ENCODE measurements around the gene PPFIA3.

The PPFIA3 gene

DNA sequence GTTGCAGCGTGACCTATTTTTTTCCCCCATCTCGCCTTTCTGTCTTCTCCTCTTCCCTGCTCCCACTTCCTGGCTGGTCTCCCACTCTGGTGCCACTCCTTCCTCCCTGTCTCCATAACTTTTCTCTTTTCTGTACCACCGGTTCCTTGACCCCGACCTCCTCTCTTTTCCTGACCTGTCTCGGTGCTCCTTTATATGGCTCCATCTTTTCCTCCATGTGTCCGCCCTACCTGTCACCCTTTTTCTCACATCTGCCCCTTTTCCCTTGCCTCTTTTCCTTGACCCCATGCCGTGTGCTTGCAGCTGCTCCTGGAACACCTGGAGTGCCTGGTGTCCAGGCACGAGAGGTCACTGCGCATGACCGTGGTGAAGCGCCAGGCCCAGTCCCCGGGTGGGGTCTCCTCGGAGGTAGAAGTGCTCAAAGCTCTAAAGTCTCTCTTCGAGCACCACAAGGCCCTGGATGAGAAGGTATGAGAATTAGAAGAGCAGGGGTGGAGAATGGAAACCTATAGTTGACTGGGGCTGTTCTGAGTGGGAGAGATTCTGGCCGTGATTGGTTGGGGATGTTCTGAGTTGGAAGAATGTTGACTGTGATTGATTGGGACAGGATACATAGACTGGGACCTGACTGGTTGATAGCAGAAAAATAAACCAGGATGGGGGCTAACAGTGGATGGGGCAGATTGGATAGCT, 9.3 kb downstream of the PPFIA3 start:
- no peak overlapping the region for H3K27ac ChIP-seq (ENCODE audit: low read length)
- H3K4me3 ChIP-seq (ENCODE audit: low read length) = peak overlapping the region; percentile 72
- H3K9me3 ChIP-seq (ENCODE audit: control insufficient read depth, low read depth, low read length) = no peaks in the 10 kb centered on the region
- peaks cover 10% of the 10 kb centered on the region for H3K4me1 ChIP-seq (ENCODE audit: control insufficient read depth, low read depth, low read length)
- no peak overlapping the region for H3K9ac ChIP-seq (ENCODE audit: low read length)
- no peaks in the 10 kb centered on the region for H3K36me3 ChIP-seq (ENCODE audit: control insufficient read depth, low read depth, low read length)
- no peaks in the 10 kb centered on the region for H3K27me3 ChIP-seq (ENCODE audit: control insufficient read depth, insufficient read depth, low read length)

DNA sequence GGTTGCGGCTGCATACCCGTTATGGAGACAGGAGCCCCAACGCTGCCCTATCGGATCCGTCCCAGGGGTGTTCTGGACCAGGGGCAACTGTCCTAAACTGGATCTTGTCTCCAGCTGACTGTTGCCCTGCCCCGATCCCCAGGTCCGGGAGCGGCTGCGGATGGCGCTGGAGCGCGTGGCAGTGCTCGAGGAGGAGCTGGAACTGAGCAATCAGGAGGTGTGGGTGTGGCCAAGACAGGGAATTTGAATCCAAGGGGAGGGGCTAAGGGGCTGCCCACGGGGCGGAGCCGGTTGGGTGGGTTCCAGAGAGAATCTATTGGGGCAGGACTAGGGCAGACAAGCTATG, 9.9 kb downstream of the PPFIA3 start:
- no peaks in the 10 kb centered on the region for H3K27me3 ChIP-seq (ENCODE audit: control insufficient read depth, insufficient read depth, low read length)
- H3K4me3 ChIP-seq (ENCODE audit: low read length) = peak overlapping the region; percentile 72
- no peaks in the 10 kb centered on the region for H3K9me3 ChIP-seq (ENCODE audit: control insufficient read depth, low read depth, low read length)
- H3K27ac ChIP-seq (ENCODE audit: low read length) = no peak overlapping the region
- no peaks in the 10 kb centered on the region for H3K36me3 ChIP-seq (ENCODE audit: control insufficient read depth, low read depth, low read length)
- peaks cover 10% of the 10 kb centered on the region for H3K4me1 ChIP-seq (ENCODE audit: control insufficient read depth, low read depth, low read length)
- no peak overlapping the region for H3K9ac ChIP-seq (ENCODE audit: low read length)

GRCh38 chr19:49130325-49130724, 11.0 kb downstream of the PPFIA3 start:
- H3K4me3 ChIP-seq (ENCODE audit: low read length) = no peak overlapping the region
- peaks cover 10% of the 10 kb centered on the region for H3K4me1 ChIP-seq (ENCODE audit: control insufficient read depth, low read depth, low read length)
- no peak overlapping the region for H3K27ac ChIP-seq (ENCODE audit: low read length)
- H3K36me3 ChIP-seq (ENCODE audit: control insufficient read depth, low read depth, low read length) = no peaks in the 10 kb centered on the region
- no peaks in the 10 kb centered on the region for H3K27me3 ChIP-seq (ENCODE audit: control insufficient read depth, insufficient read depth, low read length)
- no peak overlapping the region for H3K9ac ChIP-seq (ENCODE audit: low read length)
- no peaks in the 10 kb centered on the region for H3K9me3 ChIP-seq (ENCODE audit: control insufficient read depth, low read depth, low read length)

DNA sequence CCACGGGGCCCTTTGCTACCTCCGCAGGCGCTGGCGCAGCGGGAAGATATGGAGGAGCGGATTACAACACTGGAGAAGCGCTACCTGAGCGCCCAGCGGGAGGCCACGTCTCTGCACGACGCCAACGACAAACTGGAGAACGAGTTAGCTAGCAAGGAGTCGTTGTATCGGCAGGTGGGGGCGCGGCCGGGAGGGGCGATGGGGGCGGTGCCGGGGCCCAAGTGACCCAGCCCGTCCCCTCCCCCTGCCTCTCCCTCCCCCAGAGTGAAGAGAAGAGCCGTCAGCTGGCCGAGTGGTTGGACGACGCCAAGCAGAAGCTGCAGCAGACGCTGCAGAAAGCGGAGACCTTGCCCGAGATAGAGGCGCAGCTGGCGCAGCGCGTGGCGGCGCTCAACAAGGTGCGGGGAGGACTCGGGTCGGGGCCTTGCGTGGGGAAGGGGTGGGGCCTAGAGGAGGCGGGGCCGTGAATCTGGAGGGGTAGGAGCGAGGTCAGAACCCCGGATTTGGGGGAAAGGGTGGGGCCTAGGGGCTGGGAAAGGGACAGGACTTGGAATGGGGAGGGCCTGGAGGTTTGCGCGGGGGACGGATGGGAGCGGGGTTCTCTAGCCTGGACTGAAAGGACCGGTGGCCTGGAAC, 13.7 kb downstream of the PPFIA3 start:
- Histone ChIP-seq H3K27me3 (ENCODE audit: control insufficient read depth, insufficient read depth, low read length) (no peaks in the 10 kb centered on the region), H3K27ac (ENCODE audit: low read length) (no peak overlapping the region), H3K4me1 (ENCODE audit: control insufficient read depth, low read depth, low read length) (peaks cover 13% of the 10 kb centered on the region), H3K9ac (ENCODE audit: low read length) (no peak overlapping the region), H3K4me3 (ENCODE audit: low read length) (peak overlapping the region; percentile 27), H3K9me3 (ENCODE audit: control insufficient read depth, low read depth, low read length) (no peaks in the 10 kb centered on the region), H3K36me3 (ENCODE audit: control insufficient read depth, low read depth, low read length) (no peaks in the 10 kb centered on the region)

DNA sequence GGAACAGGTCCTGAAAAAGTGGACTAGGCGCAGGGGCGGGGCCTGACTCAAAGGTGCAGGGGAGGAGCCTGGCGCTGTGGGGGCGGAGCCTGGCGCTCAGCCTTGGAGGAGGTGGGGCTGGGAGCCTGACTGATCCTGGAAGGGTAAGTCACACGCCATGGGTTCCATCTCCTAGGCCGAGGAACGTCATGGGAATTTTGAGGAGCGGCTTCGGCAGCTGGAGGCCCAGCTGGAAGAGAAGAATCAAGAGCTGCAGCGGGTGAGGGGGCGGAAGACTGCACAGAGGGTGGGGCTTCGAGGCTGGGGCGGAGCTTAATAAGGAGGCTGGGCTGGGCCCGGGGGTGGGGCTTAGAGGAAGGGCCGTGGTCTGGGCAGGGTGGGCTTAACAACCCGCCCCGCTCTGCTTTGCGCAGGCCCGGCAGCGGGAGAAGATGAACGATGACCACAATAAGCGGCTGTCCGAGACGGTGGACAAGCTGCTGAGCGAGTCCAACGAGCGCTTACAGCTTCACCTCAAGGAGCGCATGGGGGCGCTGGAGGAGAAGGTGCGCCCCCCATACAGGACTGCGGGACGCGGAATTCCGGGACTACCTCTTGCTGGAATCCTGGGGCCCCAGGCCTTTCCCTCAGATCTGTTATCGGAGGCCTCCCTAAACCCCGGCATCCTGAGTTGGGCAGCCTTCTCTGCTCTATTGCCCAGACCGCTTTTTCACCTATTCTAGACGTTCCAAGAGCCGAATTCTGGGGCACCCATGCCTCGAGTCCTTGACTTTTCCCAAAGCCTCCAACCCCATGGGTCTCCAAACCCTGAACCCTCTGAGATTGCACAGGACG, 14.5 kb downstream of the PPFIA3 start:
- Histone ChIP-seq H3K4me3 (ENCODE audit: low read length) (peak overlapping the region; percentile 27), H3K9ac (ENCODE audit: low read length) (no peak overlapping the region), H3K36me3 (ENCODE audit: control insufficient read depth, low read depth, low read length) (no peaks in the 10 kb centered on the region), H3K27me3 (ENCODE audit: control insufficient read depth, insufficient read depth, low read length) (no peaks in the 10 kb centered on the region), H3K9me3 (ENCODE audit: control insufficient read depth, low read depth, low read length) (no peaks in the 10 kb centered on the region), H3K27ac (ENCODE audit: low read length) (no peak overlapping the region), H3K4me1 (ENCODE audit: control insufficient read depth, low read depth, low read length) (peaks cover 8% of the 10 kb centered on the region)

DNA sequence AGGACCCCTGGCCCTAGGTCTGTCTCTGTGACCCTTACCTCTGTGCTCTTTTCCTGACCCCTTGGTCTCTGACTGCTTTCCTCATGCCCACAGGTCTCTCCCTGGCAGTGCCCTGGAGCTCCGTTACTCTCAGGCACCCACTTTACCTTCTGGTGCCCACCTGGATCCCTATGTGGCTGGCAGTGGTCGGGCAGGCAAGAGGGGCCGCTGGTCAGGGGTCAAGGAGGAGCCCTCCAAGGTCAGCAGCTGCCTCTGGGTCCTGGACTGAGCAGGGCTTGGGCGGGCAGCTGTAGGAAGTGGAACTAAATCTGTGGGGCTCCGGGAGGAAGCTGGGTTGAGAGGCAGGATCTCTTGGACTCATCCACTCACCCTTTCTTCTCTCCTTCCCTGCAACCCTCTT, 16.3 kb downstream of the PPFIA3 start:
- no peak overlapping the region for H3K27ac ChIP-seq (ENCODE audit: low read length)
- no peaks in the 10 kb centered on the region for H3K9me3 ChIP-seq (ENCODE audit: control insufficient read depth, low read depth, low read length)
- no peaks in the 10 kb centered on the region for H3K36me3 ChIP-seq (ENCODE audit: control insufficient read depth, low read depth, low read length)
- no peaks in the 10 kb centered on the region for H3K27me3 ChIP-seq (ENCODE audit: control insufficient read depth, insufficient read depth, low read length)
- no peak overlapping the region for H3K9ac ChIP-seq (ENCODE audit: low read length)
- H3K4me1 ChIP-seq (ENCODE audit: control insufficient read depth, low read depth, low read length) = peaks cover 6% of the 10 kb centered on the region
- H3K4me3 ChIP-seq (ENCODE audit: low read length) = no peak overlapping the region

DNA sequence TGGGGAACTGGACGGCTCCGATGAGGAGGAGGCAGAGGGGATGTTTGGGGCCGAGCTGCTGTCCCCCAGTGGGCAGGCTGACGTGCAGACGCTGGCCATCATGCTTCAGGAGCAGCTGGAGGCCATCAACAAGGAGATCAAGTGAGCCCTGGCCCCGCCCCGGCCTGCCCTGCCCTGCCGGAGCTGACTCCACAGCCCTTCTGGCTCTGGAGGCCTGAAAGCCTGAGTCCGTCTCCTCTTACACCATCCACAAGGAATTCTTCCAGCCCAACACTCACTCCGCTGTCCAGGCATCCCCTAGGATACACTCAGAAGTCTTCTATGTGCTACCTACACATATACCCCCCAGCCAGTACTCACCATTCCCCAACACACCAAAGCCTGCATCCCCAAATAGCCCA, 17.4 kb downstream of the PPFIA3 start:
- H3K27ac ChIP-seq (ENCODE audit: low read length) = no peak overlapping the region
- H3K4me1 ChIP-seq (ENCODE audit: control insufficient read depth, low read depth, low read length) = peaks cover 6% of the 10 kb centered on the region
- H3K9me3 ChIP-seq (ENCODE audit: control insufficient read depth, low read depth, low read length) = no peaks in the 10 kb centered on the region
- no peak overlapping the region for H3K9ac ChIP-seq (ENCODE audit: low read length)
- no peaks in the 10 kb centered on the region for H3K27me3 ChIP-seq (ENCODE audit: control insufficient read depth, insufficient read depth, low read length)
- H3K4me3 ChIP-seq (ENCODE audit: low read length) = no peak overlapping the region
- no peaks in the 10 kb centered on the region for H3K36me3 ChIP-seq (ENCODE audit: control insufficient read depth, low read depth, low read length)

DNA sequence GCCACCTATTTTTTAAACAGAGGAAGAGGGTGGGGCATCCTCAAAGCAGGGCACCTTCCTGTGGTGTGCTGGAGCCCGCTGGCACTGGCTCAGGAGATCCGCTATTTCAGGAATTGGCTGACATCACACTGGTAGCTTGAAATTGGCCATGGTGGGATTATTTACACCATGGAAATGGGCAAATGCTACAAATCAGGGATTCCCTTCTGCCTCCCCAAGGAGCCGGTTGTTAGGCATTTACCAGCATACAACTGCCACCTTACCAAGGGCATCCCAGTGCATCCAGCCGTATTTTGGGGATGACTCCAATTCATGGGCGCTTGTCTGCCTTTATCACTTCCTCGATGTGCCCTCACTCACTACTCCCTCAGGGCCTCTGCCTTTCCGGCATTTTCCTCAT, 21.6 kb downstream of the PPFIA3 start:
- peaks cover under 1% of the 10 kb centered on the region for H3K4me1 ChIP-seq (ENCODE audit: control insufficient read depth, low read depth, low read length)
- H3K4me3 ChIP-seq (ENCODE audit: low read length) = no peak overlapping the region
- H3K27me3 ChIP-seq (ENCODE audit: control insufficient read depth, insufficient read depth, low read length) = no peaks in the 10 kb centered on the region
- no peaks in the 10 kb centered on the region for H3K9me3 ChIP-seq (ENCODE audit: control insufficient read depth, low read depth, low read length)
- H3K9ac ChIP-seq (ENCODE audit: low read length) = no peak overlapping the region
- H3K27ac ChIP-seq (ENCODE audit: low read length) = no peak overlapping the region
- H3K36me3 ChIP-seq (ENCODE audit: control insufficient read depth, low read depth, low read length) = no peaks in the 10 kb centered on the region

GRCh38 chr19:49141352-49141751, 22.0 kb downstream of the PPFIA3 start:
- H3K9me3 ChIP-seq (ENCODE audit: control insufficient read depth, low read depth, low read length) = no peaks in the 10 kb centered on the region
- no peak overlapping the region for H3K27ac ChIP-seq (ENCODE audit: low read length)
- no peak overlapping the region for H3K9ac ChIP-seq (ENCODE audit: low read length)
- no peaks in the 10 kb centered on the region for H3K36me3 ChIP-seq (ENCODE audit: control insufficient read depth, low read depth, low read length)
- no peaks in the 10 kb centered on the region for H3K27me3 ChIP-seq (ENCODE audit: control insufficient read depth, insufficient read depth, low read length)
- no peak overlapping the region for H3K4me3 ChIP-seq (ENCODE audit: low read length)
- H3K4me1 ChIP-seq (ENCODE audit: control insufficient read depth, low read depth, low read length) = no peaks in the 10 kb centered on the region

DNA sequence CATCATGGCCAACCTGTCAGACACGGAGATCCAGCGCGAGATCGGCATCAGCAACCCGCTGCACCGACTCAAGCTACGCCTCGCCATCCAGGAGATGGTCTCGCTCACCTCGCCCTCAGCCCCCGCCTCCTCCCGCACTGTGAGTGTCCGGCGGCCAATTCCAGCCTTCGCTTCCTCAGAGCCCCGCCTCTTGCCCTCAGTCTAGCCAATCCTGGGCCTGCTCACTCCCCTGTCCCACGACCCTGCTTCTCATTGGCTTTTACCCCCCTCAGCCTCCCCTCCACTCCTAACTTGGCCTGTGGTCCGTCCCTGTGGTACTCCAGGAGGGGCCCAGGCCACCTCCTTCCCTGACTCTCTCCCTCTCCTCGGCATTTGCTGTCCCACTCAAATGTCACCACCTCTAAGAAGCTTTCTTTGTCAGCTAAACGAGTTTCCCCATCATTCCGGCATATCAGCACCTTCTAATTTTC, 23.6 kb downstream of the PPFIA3 start:
- no peaks in the 10 kb centered on the region for H3K9me3 ChIP-seq (ENCODE audit: control insufficient read depth, low read depth, low read length)
- H3K9ac ChIP-seq (ENCODE audit: low read length) = no peak overlapping the region
- H3K27me3 ChIP-seq (ENCODE audit: control insufficient read depth, insufficient read depth, low read length) = no peaks in the 10 kb centered on the region
- H3K36me3 ChIP-seq (ENCODE audit: control insufficient read depth, low read depth, low read length) = no peaks in the 10 kb centered on the region
- H3K4me3 ChIP-seq (ENCODE audit: low read length) = peak overlapping the region; percentile 65
- H3K4me1 ChIP-seq (ENCODE audit: control insufficient read depth, low read depth, low read length) = no peaks in the 10 kb centered on the region
- H3K27ac ChIP-seq (ENCODE audit: low read length) = no peak overlapping the region

DNA sequence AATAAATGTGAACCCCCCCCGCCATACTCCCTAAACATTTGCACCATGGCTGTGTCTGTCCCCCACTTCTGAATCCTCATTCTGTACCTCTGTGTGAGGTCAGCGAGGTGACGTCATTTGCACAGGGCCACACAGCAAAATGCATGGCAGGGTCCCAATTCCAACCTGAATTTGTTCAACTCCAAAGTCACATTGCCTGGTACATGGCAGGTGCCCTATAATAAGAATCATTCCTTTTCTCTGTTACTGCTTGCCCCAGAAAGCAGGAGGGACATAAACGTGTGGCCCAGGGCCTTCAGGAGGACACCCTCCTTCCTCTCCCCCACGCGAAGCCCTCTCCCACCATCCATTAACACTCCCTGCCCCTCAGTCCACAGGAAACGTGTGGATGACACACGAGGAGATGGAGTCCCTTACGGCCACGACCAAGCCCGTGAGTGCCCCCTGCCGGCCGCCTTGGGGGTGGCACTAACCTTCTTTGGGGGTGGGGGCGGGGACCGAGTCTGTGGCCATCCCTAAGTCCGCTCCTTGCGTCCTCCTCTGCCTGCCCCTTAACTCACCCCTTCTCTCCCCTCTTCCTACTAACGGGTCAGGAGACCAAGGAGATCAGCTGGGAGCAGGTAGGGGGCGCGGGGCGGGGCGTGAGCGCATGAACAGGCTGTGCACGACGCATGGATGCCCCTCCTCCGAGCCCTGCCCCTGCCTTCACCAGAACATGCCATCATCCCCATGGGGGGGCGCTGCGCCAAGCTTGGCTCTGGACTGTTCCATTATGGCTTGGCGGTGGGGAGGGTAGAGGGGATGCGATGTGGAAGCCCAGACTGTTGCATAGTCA, 26.4 kb downstream of the PPFIA3 start:
- Histone ChIP-seq H3K4me3 (ENCODE audit: low read length) (peak overlapping the region; percentile 60), H3K9ac (ENCODE audit: low read length) (no peak overlapping the region), H3K27ac (ENCODE audit: low read length) (no peak overlapping the region), H3K4me1 (ENCODE audit: control insufficient read depth, low read depth, low read length) (peaks cover 4% of the 10 kb centered on the region), H3K27me3 (ENCODE audit: control insufficient read depth, insufficient read depth, low read length) (no peaks in the 10 kb centered on the region), H3K9me3 (ENCODE audit: control insufficient read depth, low read depth, low read length) (no peaks in the 10 kb centered on the region), H3K36me3 (ENCODE audit: control insufficient read depth, low read depth, low read length) (no peaks in the 10 kb centered on the region)

Data from iPS-18a (cell line).